GM23338 (cell line): ENCODE data around the gene SCGB1D4.

Experiments
- CREB1 ChIP-seq: fragments of 250-450 bp; sonication (Bioruptor Pico); IDR thresholded peaks from 2 replicates; pipeline ENCODE4 v1.5.0; 2020; ENCODE audit warnings: low read depth, mild to moderate bottlenecking, moderate library complexity
- EZH2 ChIP-seq: fragments of 200-600 bp; sonication (generic); IDR thresholded peaks from one replicate; pipeline ENCODE4 v1.8.0; 2017; ENCODE audit warnings: antibody characterized with exemption, mild to moderate bottlenecking, low read depth; ENCODE audit not compliant: unreplicated experiment
- EZH2phosphoT487 ChIP-seq: fragments of 200-600 bp; sonication (generic); IDR thresholded peaks from one replicate; pipeline ENCODE4 v1.8.1; 2018; ENCODE audit warnings: antibody characterized with exemption; ENCODE audit not compliant: unreplicated experiment
- JUNB ChIP-seq: IDR thresholded peaks from one replicate; pipeline ENCODE4 v1.6.1; 2016; ENCODE audit warnings: antibody characterized with exemption; ENCODE audit not compliant: unreplicated experiment
- NANOG ChIP-seq: IDR thresholded peaks from 2 replicates; pipeline ENCODE4 v1.6.1; 2016; ENCODE audit warnings: antibody characterized with exemption, borderline replicate concordance
- POLR2AphosphoS5 ChIP-seq: IDR thresholded peaks from 2 replicates; pipeline ENCODE4 v1.6.1; 2016; ENCODE audit warnings: antibody characterized with exemption, low read depth
- STAT1 ChIP-seq: IDR thresholded peaks from one replicate; pipeline ENCODE4 v1.6.1; 2016; ENCODE audit warnings: antibody characterized with exemption; ENCODE audit not compliant: unreplicated experiment
- ZNF114 ChIP-seq: fragments of 250-450 bp; sonication (Bioruptor Pico); IDR thresholded peaks from 2 replicates; pipeline ENCODE4 v1.5.0; 2020; ENCODE audit warnings: mild to moderate bottlenecking, moderate library complexity
- ZNF331 ChIP-seq: fragments of 250-450 bp; sonication (Bioruptor Pico); IDR thresholded peaks from 2 replicates; pipeline ENCODE4 v1.5.0; 2020; ENCODE audit warnings: low read depth, mild to moderate bottlenecking, moderate library complexity
- TF ChIP-seq, protein P1 (sequence below): IDR thresholded peaks from one replicate; pipeline ENCODE4 v1.6.1; 2018; ENCODE audit warnings: antibody characterized with exemption; ENCODE audit not compliant: unreplicated experiment
- TF ChIP-seq, protein P2 (sequence below), 2 experiments: fragments of 200-600 bp in 1 of 2; sonication (generic) in 1 of 2; conservative IDR thresholded peaks; 2 replicates each; pipeline versions ENCODE4 v1.5.1 to v1.6.1; 2016 to 2017; ENCODE audit warnings: antibody characterized with exemption in 2 of 2, low read depth in 2 of 2, mild to moderate bottlenecking in 2 of 2, moderate library complexity in 1 of 2
- TF ChIP-seq, protein P3 (sequence below): IDR thresholded peaks from 2 replicates; pipeline ENCODE4 v1.6.1; 2016; ENCODE audit warnings: antibody characterized with exemption
- TF ChIP-seq, protein P4 (sequence below): fragments of 250-450 bp; sonication (Bioruptor Pico); IDR thresholded peaks from 2 replicates; pipeline ENCODE4 v1.5.0; 2020; ENCODE audit warnings: mild to moderate bottlenecking, moderate library complexity

DNA sequence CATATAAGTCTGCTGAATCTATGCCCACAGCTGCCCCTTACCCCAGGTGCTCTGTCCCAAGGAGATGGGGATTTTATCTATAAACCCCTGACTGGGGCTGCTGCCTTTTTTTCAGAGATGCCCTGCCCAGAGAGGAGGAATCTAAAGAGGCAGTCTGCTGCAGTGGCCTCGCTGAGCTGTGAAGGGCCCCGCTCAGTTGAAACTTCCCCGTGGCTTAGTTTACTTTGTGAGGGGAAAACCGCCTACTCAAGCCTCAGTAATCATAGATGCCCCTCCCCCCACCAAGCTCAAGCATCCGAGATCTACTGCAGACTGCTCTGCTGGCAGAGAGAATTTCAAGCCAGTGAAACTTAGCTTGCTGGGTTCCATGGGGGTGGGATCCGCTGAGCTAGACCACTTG, 7.4 kb upstream of the SCGB1D4 start:
- TF ChIP-seq, protein P1, sequence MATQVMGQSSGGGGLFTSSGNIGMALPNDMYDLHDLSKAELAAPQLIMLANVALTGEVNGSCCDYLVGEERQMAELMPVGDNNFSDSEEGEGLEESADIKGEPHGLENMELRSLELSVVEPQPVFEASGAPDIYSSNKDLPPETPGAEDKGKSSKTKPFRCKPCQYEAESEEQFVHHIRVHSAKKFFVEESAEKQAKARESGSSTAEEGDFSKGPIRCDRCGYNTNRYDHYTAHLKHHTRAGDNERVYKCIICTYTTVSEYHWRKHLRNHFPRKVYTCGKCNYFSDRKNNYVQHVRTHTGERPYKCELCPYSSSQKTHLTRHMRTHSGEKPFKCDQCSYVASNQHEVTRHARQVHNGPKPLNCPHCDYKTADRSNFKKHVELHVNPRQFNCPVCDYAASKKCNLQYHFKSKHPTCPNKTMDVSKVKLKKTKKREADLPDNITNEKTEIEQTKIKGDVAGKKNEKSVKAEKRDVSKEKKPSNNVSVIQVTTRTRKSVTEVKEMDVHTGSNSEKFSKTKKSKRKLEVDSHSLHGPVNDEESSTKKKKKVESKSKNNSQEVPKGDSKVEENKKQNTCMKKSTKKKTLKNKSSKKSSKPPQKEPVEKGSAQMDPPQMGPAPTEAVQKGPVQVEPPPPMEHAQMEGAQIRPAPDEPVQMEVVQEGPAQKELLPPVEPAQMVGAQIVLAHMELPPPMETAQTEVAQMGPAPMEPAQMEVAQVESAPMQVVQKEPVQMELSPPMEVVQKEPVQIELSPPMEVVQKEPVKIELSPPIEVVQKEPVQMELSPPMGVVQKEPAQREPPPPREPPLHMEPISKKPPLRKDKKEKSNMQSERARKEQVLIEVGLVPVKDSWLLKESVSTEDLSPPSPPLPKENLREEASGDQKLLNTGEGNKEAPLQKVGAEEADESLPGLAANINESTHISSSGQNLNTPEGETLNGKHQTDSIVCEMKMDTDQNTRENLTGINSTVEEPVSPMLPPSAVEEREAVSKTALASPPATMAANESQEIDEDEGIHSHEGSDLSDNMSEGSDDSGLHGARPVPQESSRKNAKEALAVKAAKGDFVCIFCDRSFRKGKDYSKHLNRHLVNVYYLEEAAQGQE = no peak
- TF ChIP-seq, protein P2, sequence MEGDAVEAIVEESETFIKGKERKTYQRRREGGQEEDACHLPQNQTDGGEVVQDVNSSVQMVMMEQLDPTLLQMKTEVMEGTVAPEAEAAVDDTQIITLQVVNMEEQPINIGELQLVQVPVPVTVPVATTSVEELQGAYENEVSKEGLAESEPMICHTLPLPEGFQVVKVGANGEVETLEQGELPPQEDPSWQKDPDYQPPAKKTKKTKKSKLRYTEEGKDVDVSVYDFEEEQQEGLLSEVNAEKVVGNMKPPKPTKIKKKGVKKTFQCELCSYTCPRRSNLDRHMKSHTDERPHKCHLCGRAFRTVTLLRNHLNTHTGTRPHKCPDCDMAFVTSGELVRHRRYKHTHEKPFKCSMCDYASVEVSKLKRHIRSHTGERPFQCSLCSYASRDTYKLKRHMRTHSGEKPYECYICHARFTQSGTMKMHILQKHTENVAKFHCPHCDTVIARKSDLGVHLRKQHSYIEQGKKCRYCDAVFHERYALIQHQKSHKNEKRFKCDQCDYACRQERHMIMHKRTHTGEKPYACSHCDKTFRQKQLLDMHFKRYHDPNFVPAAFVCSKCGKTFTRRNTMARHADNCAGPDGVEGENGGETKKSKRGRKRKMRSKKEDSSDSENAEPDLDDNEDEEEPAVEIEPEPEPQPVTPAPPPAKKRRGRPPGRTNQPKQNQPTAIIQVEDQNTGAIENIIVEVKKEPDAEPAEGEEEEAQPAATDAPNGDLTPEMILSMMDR (conservative IDR thresholded peaks at IDR 0.05; ENCODE audit: low read depth in 2 of 2) = no peak
- TF ChIP-seq EZH2phosphoT487 = no peak
- no peak for TF ChIP-seq JUNB
- TF ChIP-seq POLR2AphosphoS5 = no peak
- no peak for TF ChIP-seq EZH2
- no peak for TF ChIP-seq CREB1 (CRISPR knock-in tag)
- TF ChIP-seq, protein P3, sequence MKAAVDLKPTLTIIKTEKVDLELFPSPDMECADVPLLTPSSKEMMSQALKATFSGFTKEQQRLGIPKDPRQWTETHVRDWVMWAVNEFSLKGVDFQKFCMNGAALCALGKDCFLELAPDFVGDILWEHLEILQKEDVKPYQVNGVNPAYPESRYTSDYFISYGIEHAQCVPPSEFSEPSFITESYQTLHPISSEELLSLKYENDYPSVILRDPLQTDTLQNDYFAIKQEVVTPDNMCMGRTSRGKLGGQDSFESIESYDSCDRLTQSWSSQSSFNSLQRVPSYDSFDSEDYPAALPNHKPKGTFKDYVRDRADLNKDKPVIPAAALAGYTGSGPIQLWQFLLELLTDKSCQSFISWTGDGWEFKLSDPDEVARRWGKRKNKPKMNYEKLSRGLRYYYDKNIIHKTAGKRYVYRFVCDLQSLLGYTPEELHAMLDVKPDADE = no peak
- TF ChIP-seq, protein P4, sequence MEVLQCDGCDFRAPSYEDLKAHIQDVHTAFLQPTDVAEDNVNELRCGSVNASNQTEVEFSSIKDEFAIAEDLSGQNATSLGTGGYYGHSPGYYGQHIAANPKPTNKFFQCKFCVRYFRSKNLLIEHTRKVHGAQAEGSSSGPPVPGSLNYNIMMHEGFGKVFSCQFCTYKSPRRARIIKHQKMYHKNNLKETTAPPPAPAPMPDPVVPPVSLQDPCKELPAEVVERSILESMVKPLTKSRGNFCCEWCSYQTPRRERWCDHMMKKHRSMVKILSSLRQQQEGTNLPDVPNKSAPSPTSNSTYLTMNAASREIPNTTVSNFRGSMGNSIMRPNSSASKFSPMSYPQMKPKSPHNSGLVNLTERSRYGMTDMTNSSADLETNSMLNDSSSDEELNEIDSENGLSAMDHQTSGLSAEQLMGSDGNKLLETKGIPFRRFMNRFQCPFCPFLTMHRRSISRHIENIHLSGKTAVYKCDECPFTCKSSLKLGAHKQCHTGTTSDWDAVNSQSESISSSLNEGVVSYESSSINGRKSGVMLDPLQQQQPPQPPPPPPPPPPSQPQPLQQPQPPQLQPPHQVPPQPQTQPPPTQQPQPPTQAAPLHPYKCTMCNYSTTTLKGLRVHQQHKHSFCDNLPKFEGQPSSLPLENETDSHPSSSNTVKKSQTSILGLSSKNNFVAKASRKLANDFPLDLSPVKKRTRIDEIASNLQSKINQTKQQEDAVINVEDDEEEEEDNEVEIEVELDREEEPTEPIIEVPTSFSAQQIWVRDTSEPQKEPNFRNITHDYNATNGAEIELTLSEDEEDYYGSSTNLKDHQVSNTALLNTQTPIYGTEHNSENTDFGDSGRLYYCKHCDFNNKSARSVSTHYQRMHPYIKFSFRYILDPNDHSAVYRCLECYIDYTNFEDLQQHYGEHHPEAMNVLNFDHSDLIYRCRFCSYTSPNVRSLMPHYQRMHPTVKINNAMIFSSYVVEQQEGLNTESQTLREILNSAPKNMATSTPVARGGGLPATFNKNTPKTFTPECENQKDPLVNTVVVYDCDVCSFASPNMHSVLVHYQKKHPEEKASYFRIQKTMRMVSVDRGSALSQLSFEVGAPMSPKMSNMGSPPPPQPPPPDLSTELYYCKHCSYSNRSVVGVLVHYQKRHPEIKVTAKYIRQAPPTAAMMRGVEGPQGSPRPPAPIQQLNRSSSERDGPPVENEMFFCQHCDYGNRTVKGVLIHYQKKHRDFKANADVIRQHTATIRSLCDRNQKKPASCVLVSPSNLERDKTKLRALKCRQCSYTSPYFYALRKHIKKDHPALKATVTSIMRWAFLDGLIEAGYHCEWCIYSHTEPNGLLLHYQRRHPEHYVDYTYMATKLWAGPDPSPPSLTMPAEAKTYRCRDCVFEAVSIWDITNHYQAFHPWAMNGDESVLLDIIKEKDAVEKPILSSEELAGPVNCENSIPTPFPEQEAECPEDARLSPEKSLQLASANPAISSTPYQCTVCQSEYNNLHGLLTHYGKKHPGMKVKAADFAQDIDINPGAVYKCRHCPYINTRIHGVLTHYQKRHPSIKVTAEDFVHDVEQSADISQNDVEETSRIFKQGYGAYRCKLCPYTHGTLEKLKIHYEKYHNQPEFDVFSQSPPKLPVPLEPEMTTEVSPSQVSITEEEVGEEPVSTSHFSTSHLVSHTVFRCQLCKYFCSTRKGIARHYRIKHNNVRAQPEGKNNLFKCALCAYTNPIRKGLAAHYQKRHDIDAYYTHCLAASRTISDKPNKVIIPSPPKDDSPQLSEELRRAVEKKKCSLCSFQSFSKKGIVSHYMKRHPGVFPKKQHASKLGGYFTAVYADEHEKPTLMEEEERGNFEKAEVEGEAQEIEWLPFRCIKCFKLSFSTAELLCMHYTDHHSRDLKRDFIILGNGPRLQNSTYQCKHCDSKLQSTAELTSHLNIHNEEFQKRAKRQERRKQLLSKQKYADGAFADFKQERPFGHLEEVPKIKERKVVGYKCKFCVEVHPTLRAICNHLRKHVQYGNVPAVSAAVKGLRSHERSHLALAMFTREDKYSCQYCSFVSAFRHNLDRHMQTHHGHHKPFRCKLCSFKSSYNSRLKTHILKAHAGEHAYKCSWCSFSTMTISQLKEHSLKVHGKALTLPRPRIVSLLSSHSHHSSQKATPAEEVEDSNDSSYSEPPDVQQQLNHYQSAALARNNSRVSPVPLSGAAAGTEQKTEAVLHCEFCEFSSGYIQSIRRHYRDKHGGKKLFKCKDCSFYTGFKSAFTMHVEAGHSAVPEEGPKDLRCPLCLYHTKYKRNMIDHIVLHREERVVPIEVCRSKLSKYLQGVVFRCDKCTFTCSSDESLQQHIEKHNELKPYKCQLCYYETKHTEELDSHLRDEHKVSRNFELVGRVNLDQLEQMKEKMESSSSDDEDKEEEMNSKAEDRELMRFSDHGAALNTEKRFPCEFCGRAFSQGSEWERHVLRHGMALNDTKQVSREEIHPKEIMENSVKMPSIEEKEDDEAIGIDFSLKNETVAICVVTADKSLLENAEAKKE (CRISPR knock-in tag) = no peak
- TF ChIP-seq NANOG = no peak
- TF ChIP-seq STAT1 = no peak
- no peak for TF ChIP-seq ZNF114 (CRISPR knock-in tag)
- TF ChIP-seq ZNF331 (CRISPR knock-in tag) = no peak
